DND-41 (cell line): ENCODE data around the gene MYOCOS.

ENCODE experiments used
- CTCF ChIP-seq: IDR thresholded peaks from 2 replicates; pipeline ENCODE4 v1.5.1; 2012; ENCODE audit warnings: borderline replicate concordance, low read length, moderate library complexity, mild to moderate bottlenecking; ENCODE audit not compliant: poor library complexity, severe bottlenecking; ENCODE audit errors: extremely low read depth
- EZH2 ChIP-seq: IDR thresholded peaks from 3 replicates; pipeline ENCODE4 v1.6.1; 2012; ENCODE audit warnings: borderline replicate concordance, low read depth, mild to moderate bottlenecking, moderate library complexity, low read length, inconsistent platforms; ENCODE audit not compliant: severe bottlenecking

DNA sequence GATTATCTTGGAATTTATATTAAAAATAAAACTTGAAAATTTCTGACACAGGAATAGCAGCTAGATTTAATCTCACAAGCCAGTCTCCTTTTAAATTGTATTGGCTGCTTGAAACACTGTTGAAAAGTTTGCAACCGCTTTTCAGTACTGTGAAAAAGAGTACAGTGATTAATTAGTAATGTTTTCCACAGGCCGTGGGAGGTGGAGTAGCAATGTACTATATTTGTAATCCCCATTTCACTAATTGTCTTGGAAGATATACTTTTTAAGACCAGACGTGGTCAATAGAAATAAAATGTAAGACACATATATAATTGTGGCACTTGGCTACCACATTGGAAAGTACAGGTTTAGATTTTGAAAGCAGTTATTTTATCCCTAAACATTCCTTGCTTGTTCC lies 40.8 kb upstream of the MYOCOS start:
- TF ChIP-seq CTCF (no peak), EZH2 (no peak)
